Measurements from ENCODE around the gene HNRNPD.

HNRNPD gene

DNA sequence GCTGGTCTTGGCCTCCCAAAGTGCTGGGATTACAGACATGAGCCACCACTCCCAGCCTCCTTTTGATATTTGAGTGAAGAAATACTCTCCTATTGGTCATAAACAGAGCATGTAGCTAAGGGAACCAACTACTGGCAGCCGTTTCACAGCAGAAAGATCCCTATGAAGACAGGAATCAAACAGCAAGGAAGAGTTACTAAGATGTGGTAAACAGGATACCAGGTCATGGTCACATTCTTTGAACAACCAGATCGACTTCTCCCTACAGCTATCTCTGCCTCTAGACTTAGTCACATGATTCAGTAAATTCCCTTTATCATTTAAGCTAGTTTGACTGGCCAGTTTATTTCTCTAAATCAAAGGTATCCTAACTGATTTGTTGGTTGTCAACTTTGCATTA lies 9.0 kb upstream of the HNRNPD start:
- TF ChIP-seq, protein P1, sequence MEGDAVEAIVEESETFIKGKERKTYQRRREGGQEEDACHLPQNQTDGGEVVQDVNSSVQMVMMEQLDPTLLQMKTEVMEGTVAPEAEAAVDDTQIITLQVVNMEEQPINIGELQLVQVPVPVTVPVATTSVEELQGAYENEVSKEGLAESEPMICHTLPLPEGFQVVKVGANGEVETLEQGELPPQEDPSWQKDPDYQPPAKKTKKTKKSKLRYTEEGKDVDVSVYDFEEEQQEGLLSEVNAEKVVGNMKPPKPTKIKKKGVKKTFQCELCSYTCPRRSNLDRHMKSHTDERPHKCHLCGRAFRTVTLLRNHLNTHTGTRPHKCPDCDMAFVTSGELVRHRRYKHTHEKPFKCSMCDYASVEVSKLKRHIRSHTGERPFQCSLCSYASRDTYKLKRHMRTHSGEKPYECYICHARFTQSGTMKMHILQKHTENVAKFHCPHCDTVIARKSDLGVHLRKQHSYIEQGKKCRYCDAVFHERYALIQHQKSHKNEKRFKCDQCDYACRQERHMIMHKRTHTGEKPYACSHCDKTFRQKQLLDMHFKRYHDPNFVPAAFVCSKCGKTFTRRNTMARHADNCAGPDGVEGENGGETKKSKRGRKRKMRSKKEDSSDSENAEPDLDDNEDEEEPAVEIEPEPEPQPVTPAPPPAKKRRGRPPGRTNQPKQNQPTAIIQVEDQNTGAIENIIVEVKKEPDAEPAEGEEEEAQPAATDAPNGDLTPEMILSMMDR (conservative IDR thresholded peaks at IDR 0.05; ENCODE audit: low read depth, low read length), result no peak
- DNase-seq (ENCODE audit: low read depth), result no peak
- no peak overlapping the region for H3K4me3 ChIP-seq (ENCODE audit: low read length)

DNA sequence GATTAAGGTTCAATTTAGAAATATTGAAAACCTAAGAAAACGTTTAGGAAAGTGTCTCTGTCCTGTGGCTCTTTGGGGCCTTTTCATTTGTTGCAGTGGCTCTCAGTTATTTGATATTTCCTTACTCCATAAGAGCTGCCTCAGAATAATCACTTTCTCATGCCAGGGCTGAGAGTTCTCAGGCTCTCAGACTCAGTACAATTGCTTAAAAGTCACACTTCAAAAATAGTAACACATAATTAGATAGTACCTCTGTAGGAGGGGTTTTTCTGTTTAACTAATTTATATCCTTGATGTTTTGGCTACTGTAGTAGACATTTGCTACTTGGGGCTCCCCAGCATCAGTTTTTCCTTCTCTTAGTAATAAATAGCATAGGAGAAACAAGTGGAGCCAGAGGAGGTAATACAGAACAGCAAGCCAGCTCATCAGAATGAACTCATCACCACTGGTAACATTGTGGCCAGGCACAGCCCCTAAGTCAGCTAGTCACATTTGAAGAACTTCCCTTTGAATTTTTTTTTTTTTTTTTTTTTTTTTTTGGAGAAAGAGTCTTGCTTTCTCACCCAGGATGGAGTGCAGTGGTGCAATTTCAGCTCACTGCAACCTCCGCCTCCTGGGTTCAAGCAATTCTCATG lies 8.0 kb upstream of the HNRNPD start:
- no peak for DNase-seq (ENCODE audit: low read depth)
- no peak overlapping the region for H3K4me3 ChIP-seq (ENCODE audit: low read length)
- TF ChIP-seq, protein P1 (conservative IDR thresholded peaks at IDR 0.05; ENCODE audit: low read depth, low read length), result no peak

DNA sequence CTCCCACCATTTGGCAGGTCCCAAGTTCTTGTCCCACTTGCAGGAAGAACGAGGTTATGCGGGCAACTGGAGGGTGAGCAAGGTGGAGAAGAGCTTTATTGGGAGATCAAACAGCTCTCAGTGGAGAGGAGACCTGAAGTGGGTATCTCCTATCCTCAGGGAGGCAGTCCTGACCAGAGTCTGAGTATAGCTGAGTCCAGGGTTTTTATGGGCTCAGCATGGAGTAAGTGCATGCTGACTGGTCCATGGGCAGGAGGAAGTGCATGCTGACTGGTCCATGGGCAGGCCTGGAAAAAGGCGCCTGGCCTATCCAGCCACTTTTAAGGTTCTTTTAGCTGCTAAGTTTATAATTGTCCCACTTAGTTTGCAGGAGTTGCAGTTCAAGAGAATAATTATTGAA lies 7.4 kb upstream of the HNRNPD start:
- TF ChIP-seq, protein P1 (conservative IDR thresholded peaks at IDR 0.05; ENCODE audit: low read depth, low read length), result no peak
- no peak for DNase-seq (ENCODE audit: low read depth)
- H3K4me3 ChIP-seq (ENCODE audit: low read length), result no peak overlapping the region

DNA sequence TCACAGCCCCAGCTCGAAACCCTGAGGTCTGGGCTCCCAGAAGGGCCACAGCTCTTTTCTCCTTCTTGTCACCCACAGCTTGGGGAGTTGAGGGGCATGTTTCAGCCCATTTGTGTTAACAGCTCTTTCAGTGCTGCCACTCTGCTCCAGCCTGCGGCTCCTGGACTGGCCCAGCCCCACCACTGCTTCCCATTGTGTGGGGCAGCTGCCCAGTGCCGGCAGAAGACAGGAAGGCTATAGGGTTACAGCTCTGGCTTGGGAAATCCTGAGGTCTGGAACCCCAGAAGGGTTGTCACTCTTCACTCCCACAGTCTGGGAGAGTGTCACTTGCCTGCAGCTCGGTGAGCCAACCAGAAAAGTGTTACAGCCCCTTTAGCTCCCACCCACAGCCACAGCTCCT lies 7.0 kb upstream of the HNRNPD start:
- DNase-seq (ENCODE audit: low read depth), result no peak
- H3K4me3 ChIP-seq (ENCODE audit: low read length), result no peak overlapping the region
- TF ChIP-seq, protein P1 (conservative IDR thresholded peaks at IDR 0.05; ENCODE audit: low read depth, low read length), result no peak

DNA sequence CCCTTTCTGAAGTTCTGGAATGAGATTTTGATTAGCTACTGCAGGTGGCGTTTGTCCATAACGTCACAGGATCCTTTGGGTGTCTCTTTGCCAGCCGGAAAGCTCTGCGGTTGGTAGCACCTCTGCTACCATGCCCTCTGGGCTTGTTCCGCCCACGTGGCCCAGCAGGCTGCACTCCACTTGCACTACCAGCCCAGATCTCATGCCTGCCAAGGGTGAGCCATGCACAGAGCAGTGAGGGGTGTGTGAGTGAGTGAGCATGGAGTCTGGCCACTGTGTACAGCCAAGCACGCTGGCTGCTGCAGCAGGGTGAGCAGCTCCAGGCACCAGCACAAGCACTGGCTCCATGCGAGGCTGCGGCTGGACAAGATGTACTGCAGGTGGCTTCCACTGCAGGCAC lies 6.6 kb upstream of the HNRNPD start:
- DNase-seq (ENCODE audit: low read depth), result no peak
- H3K4me3 ChIP-seq (ENCODE audit: low read length), result no peak overlapping the region
- TF ChIP-seq, protein P1 (conservative IDR thresholded peaks at IDR 0.05; ENCODE audit: low read depth, low read length), result no peak

DNA sequence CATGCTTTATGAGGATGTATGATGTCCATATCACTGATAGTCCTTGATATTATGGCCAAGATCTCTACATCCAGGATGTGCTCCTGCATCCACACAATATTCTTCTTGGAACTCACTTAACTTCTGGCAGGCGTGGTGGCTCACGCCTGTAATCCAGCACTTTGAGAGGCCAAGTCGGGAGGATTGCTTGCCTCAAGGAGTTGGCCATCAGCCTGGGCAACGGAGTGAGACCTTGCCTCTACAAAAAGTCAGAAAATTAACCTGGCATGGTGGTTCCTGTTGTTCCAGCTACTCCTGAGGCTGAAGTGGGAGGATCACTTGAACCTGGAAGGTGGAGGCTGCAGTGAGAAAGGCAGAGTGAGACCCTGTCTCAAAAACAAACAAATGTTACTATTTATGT lies 2.3 kb upstream of the HNRNPD start:
- TF ChIP-seq, protein P1 (conservative IDR thresholded peaks at IDR 0.05; ENCODE audit: low read depth, low read length), result no peak
- H3K4me3 ChIP-seq (ENCODE audit: low read length), result no peak overlapping the region
- DNase-seq (ENCODE audit: low read depth), result no peak

DNA sequence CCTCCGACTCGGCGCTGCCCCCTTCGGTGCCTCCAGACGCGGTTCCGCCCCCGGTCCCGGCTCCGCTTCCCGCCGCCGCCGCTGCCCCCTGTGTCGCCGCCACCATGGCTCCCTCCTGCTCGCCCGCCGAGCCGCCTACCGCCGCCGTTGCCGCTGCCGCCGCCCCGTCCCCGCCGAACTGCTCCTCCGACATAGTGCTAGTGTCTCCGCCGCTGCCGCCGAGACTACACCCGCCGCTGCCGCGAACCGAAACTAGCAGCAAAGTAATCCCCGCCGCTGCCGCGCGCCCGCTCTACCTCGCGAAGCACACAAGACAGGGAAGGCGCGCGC lies 340 bp downstream of the HNRNPD start:
- TF ChIP-seq, protein P1 (conservative IDR thresholded peaks at IDR 0.05; ENCODE audit: low read depth, low read length), result no peak
- DNase-seq (ENCODE audit: low read depth), result no peak
- H3K4me3 ChIP-seq (ENCODE audit: low read length), result peak overlapping the region; percentile 96
